CD4-positive, alpha-beta T cell treated with Interleukin-15 for 1 hour (primary cell): ENCODE measurements around the gene SLC4A1.

Experiments
- DNase-seq: peaks from one replicate; pipeline ENCODE4 v3.0.0-alpha.2; 2020

The SLC4A1 gene

DNA sequence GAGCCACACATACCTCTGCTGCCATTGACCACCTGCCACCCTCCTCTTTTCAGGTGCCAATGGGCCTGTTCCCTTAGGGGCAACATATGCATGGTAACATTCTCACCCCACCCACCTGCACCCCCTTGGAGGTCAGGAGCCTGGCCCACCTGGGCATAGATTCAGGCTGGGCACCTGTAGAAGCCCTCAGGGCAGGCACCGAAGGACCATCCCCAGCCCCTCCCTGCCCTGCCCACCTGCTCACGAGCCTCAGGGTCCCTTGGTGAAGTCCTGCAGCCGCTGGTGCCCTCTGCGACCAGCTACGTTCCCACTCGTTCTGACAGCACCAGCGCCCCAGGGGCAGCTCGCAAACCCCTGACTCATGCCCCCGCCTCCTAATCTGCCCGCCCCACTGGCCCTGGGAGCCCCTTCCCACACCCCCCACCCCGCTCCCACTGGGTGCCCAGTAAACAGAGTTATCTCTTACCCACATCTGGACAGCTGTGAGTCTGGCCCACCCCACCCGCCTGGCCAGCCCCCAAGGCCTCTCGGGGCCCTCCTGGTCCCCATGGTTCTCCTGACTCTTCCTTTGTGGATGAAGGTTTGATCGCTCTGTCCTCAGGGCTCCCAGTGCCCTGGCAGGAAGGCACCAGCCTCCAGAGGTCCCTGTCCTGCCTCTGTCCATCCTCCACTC, at the start of gene SLC4A1:
TSS of gene SLC4A1 (minus strand) at position 318 of the 673 bp plus-strand sequence. CDS start 5,269 bp downstream, outside the sequence.
- DNase-seq, result no peak

DNA sequence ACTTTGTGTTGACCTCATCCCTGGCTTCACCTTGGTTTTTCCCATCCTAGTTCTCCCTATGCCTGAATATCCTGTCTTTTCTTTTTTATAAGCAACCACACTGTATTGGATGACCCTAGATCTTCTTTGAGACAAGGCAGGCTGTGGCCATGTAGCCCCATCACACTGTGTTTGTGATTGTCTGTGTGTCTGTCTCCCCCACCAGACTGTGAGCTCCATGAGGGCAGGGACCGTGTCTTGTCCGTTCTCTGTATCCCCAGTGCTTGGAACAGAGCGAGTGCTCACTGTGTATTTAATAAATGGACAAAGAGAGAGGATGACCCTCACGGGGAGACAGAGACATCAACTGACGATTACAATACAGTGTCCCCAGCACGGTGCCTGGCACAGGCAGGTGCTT, 49.6 kb upstream of the SLC4A1 start:
- no peak for DNase-seq

GRCh38 chr17:44315760-44316731, 48.1 kb upstream of the SLC4A1 start:
- DNase-seq, result no peak

DNA sequence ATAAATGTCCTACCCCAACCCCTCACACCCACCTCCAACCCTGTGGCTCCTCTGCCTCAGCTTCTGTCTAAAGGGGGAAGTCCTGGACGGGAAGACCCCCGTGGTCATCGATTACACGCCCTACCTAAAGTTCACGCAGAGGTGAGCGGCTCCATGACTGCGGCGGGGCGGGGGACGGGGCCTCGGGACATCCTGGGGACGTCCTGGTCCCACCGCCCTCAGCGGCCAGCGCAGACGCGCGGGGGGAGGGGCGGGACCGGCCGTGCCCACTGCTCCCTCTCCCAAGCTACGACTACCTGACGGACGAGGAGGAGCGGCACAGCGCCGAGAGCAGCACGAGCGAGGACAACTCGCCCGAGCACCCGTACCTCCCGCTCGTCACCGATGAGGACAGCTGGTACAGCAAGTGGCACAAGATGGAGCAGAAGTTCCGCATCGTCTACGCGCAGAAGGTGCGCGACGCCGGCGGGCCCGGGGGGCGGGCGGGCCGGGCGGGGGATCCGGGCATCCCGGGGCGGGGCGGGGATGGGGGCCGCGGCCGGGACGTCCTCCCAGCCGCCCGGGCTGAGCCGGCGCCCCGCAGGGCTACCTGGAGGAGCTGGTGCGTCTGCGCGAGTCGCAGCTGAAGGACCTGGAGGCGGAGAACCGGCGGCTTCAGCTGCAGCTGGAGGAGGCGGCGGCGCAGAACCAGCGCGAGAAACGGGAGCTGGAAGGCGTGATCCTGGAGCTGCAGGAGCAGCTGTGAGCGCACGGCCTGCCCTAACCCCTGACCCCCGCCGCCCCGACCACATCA, 47.1 kb upstream of the SLC4A1 start:
- DNase-seq, result no peak

DNA sequence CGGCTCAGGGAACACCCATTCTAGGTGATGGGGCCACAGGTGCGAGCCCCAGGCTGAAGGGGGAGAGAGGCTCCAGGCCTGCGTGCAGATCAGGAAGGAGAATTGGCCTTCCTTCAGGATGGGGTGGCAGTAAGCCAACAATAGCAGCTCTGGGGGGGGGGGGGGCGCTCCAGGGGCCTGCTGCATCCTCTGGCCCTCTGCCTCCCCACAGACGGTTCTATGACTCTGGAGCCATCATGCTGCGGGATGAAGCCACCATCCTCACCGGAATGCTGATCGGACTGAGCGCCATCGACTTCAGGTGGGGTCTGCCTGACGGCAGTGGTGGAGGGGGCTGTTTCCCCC, 46.6 kb upstream of the SLC4A1 start:
- no peak for DNase-seq

- no peak for DNase-seq
These were observed 46.1 kb upstream of the SLC4A1 start for GRCh38 chr17:44314031-44314430.

GRCh38 chr17:44312396-44313104, 44.6 kb upstream of the SLC4A1 start:
- DNase-seq, result no peak

- DNase-seq, result no peak
These were observed 43.7 kb upstream of the SLC4A1 start for GRCh38 chr17:44311562-44312181.

DNA sequence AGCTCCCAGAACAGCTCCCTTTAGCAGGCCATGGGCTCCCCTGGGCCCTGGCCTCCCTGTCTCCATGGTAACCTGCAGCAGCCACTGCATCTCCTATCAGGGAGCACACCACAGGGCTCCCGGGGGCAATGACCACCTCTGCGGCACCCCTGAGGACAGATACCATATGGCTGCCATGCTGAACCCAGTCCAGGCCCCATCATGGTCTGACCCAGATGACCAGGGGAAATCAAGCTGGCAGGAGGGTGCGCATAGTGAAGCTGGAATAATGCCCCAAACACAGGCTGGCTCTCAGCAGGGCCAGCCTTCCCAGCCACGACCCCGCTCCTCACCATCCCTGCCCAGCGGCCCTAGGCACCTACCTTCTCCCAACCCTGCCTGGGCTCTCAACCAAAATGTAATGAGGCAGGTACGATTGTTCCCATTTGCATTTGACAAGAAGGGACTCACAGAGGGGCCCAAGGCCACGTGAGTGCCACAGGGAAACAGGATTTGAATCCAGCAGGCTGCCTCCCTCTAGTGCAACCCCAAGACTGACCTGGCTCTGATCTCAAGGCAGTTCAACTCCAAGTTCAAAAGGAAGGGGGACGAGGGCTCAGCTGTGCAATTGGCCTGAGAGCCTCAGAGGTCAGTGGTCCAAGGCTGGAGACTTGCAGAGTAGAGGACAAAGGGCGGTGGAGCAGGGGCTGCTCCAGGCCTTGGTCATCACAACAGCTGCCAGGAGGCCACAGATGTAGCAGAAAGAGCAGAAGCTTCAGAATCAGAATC, 42.9 kb upstream of the SLC4A1 start:
- DNase-seq, result no peak

DNA sequence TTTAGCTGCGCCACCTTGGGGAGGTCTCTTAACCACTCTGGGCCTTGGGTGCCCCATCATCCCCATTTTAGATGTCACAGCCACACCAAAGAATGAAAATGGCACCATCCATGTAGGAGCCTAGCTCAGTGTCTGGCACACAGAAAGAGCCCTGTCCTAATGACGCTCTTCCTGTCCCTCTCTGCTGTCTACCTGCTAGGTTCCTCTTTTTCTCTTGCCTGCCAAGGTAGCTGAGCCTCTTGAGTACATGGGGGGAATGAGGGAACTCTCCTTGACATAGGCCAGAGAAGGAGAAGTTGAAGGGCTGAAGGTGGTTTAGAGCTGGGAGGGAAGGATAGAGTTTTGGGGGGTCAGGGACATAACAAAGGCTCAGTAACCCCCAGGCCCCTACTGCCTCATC, 42.3 kb upstream of the SLC4A1 start:
- DNase-seq, result no peak

- no peak for DNase-seq
These were observed 41.5 kb upstream of the SLC4A1 start for GRCh38 chr17:44309472-44309871.

DNA sequence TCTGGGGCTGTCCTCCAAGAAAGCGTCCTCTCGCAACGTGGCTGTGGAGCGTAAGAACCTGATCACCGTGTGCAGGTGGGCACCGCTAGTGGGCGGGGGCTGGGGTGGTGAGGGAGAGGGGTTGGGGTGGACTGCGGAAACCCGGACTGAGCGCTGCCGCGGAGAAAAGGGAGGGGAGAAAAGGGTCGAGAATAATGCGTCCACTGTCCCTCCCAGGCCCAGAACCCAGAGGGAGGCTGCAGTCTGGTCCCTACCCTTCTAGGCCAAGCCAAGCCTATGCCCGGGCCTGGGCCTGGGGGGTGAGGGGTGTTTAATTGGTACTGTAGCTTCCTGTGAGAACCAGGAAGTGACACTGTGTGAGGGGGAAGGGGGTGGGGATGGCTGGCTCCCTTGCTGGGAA, 40.9 kb upstream of the SLC4A1 start:
- DNase-seq, result no peak

DNA sequence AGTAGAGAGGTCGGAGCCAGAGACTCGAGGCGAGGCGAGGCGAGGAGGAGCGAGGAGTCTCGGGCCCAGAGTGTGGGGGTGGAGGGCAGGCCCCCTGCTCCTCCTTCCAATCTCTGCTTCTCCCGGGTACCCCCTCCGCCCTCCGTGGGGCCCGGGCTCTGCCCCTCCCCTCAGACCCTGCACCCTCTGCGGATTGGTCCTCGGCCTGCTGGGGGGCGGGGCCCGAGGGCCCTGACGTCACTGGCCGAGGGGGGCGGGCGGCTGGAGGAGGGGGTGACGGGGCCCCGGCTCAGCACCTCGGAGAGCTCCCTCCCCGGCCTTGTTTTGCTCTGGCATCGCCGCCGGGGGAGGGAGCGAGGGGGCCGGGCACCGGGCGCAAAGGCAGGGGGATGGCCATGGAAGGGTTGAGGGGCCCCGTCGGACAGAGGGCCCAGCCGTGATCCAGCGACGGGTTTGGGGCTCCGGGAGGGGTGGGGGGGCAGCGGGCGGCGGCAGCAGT, 40.4 kb upstream of the SLC4A1 start, which contains the start of gene RUNDC3A:
TSS of gene RUNDC3A (plus strand) at position 282 of the 499 bp plus-strand sequence. CDS start 232 bp downstream, outside the sequence.
- peak; percentile 86 for DNase-seq

- no peak for DNase-seq
These were observed 39.7 kb upstream of the SLC4A1 start for GRCh38 chr17:44307387-44308186.

- DNase-seq, result no peak
These were observed 36.7 kb upstream of the SLC4A1 start for GRCh38 chr17:44304651-44305050.

DNA sequence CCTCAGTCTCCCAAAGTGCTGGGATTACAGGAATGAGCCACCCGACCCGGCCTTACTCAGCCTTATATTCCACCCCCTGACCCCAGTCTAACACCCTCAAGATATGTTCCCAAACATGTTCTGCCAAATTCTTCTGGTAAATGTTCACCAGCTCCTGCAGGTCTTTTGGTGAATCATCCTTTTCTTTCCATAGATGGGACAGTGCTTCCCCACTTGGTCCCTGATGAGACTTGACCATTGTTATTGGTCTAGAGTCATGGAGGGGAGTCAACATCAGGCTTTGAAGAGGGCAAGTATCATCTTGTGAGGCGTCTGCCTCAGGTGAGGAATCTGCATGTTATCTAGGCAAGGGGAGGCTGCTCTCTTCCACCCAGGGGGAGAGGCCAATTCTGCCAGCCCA, 30.0 kb upstream of the SLC4A1 start:
- DNase-seq, result no peak

GRCh38 chr17:44293509-44294226, 25.7 kb upstream of the SLC4A1 start:
- no peak for DNase-seq

- DNase-seq, result no peak
These were observed 19.7 kb upstream of the SLC4A1 start for GRCh38 chr17:44287651-44288050.

- no peak for DNase-seq
These were observed 16.1 kb upstream of the SLC4A1 start for GRCh38 chr17:44284024-44284400.
